ENCODE data around the gene TUB.

The TUB gene

GRCh38 chr11:8106679-8107078 lies 25.7 kb downstream of the TUB start:
- DNase-seq (ENCODE audit: low read depth) = no peak
- H3K4me3 ChIP-seq (ENCODE audit: low read depth, low read length) = no peak overlapping the region
- TF ChIP-seq, protein P1, sequence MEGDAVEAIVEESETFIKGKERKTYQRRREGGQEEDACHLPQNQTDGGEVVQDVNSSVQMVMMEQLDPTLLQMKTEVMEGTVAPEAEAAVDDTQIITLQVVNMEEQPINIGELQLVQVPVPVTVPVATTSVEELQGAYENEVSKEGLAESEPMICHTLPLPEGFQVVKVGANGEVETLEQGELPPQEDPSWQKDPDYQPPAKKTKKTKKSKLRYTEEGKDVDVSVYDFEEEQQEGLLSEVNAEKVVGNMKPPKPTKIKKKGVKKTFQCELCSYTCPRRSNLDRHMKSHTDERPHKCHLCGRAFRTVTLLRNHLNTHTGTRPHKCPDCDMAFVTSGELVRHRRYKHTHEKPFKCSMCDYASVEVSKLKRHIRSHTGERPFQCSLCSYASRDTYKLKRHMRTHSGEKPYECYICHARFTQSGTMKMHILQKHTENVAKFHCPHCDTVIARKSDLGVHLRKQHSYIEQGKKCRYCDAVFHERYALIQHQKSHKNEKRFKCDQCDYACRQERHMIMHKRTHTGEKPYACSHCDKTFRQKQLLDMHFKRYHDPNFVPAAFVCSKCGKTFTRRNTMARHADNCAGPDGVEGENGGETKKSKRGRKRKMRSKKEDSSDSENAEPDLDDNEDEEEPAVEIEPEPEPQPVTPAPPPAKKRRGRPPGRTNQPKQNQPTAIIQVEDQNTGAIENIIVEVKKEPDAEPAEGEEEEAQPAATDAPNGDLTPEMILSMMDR (conservative IDR thresholded peaks at IDR 0.05; ENCODE audit: low read depth, low read length) = no peak

GRCh38 chr11:8107642-8108041 lies 26.6 kb downstream of the TUB start:
- DNase-seq (ENCODE audit: low read depth) = no peak

DNA sequence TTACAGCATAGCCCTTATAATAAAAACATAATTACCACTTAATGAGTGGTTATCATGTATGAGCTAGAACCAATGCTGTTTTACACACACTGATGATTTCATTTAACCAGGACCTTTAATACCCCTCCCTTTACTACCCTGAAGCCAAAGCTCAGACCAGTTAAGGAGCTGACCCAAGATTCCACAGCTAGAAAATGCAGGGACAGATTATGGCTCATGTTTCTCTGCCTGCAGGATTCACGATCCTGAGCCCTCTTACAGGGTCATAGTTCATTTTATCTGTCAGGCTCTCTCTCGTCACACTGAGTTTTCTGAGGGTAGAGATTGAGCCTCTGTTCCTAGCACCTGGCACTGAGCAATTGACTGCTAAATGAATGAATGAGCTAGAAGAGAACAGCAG lies 27.4 kb downstream of the TUB start:
- TF ChIP-seq, protein P1 (conservative IDR thresholded peaks at IDR 0.05; ENCODE audit: low read depth, low read length) = no peak
- no peak for DNase-seq (ENCODE audit: low read depth)
- no peak overlapping the region for H3K4me3 ChIP-seq (ENCODE audit: low read depth, low read length)

More at GRCh38 chr11:8107642-8108041, 26.6 kb downstream of the TUB start:
- TF ChIP-seq, protein P1 (conservative IDR thresholded peaks at IDR 0.05; ENCODE audit: low read depth, low read length) = no peak
- H3K4me3 ChIP-seq (ENCODE audit: low read depth, low read length) = no peak overlapping the region

DNA sequence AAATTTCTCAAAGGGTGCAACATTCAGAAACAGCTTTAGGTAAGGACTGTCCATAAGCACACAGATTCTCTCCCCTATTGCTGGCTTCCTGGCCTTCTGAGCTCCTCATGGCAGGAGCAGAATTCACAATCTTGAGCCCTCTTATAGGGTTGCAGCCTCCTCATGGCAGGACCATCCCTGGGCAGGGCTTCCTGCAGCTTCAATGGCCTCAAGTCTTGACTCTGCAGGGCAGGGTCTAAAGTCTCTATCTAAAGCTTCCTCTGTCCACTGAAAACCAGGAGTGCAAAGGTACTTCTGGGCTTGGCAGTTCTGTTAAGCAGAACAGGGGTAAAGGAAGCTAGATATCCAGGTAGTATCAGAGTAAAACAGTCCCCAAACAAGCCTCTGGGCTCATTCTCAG lies 28.7 kb downstream of the TUB start:
- TF ChIP-seq, protein P1 (conservative IDR thresholded peaks at IDR 0.05; ENCODE audit: low read depth, low read length) = no peak
- H3K4me3 ChIP-seq (ENCODE audit: low read depth, low read length) = no peak overlapping the region
- DNase-seq (ENCODE audit: low read depth) = no peak

GRCh38 chr11:8110396-8110795 lies 29.4 kb downstream of the TUB start:
- no peak for DNase-seq (ENCODE audit: low read depth)
- no peak overlapping the region for H3K4me3 ChIP-seq (ENCODE audit: low read depth, low read length)
- TF ChIP-seq, protein P1 (conservative IDR thresholded peaks at IDR 0.05; ENCODE audit: low read depth, low read length) = no peak

GRCh38 chr11:8111636-8112035 lies 30.6 kb downstream of the TUB start:
- H3K4me3 ChIP-seq (ENCODE audit: low read depth, low read length) = no peak overlapping the region
- no peak for DNase-seq (ENCODE audit: low read depth)
- TF ChIP-seq, protein P1 (conservative IDR thresholded peaks at IDR 0.05; ENCODE audit: low read depth, low read length) = no peak

DNA sequence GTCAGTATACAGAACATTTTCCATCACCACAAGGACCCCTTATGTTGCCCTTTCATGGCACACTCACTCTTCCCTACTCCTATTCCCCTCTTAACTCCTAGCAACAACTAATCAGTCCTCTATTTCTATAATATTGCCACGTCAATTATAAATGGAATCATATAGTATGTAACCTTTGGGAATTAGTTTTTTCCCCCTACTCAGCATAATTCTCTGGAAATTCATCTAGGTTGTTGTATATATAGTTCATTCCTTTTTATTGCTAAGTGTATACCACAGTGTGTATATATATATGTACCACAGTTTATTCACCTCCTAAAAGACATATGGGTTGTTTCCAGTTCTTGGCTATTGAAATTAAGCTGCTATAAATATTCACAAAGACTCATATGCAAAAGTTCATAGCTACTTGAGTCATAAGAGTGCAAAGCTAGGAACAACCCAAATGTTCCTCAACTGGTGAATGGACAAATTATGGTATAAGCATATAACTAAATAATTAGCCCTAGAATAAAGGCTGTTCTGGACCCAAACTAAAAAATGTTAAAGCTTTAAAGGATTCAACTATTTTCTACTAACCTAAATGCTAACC lies 41.3 kb downstream of the TUB start:
- no peak for DNase-seq (ENCODE audit: low read depth)
- TF ChIP-seq, protein P1 (conservative IDR thresholded peaks at IDR 0.05; ENCODE audit: low read depth, low read length) = no peak
- H3K4me3 ChIP-seq (ENCODE audit: low read depth, low read length) = no peak overlapping the region

Data from choroid plexus epithelial cell (primary cell).